GM13976 (cell line): ENCODE data around the gene DDA1.

Source experiments
- DNase-seq: peaks from one replicate; pipeline ENCODE4 v3.0.0; 2012; ENCODE audit warnings: low spot score
- in situ Hi-C: fragments of 300-500 bp; cut with MboI; formaldehyde crosslinking; loops from one replicate; pipeline ENCODE4 v1.12.0; 2022; ENCODE audit warnings: low sequenced_read_pairs, mixed read lengths, inconsistent platforms; ENCODE audit not compliant: unreplicated experiment
- TF ChIP-seq, protein P1 (sequence below): IDR thresholded peaks from 2 replicates; pipeline ENCODE4 v1.5.1; 2012; ENCODE audit warnings: borderline replicate concordance, mild to moderate bottlenecking; ENCODE audit not compliant: insufficient read depth; ENCODE audit errors: extremely low read depth, missing control alignments, control extremely low read depth

Gene DDA1

DNA sequence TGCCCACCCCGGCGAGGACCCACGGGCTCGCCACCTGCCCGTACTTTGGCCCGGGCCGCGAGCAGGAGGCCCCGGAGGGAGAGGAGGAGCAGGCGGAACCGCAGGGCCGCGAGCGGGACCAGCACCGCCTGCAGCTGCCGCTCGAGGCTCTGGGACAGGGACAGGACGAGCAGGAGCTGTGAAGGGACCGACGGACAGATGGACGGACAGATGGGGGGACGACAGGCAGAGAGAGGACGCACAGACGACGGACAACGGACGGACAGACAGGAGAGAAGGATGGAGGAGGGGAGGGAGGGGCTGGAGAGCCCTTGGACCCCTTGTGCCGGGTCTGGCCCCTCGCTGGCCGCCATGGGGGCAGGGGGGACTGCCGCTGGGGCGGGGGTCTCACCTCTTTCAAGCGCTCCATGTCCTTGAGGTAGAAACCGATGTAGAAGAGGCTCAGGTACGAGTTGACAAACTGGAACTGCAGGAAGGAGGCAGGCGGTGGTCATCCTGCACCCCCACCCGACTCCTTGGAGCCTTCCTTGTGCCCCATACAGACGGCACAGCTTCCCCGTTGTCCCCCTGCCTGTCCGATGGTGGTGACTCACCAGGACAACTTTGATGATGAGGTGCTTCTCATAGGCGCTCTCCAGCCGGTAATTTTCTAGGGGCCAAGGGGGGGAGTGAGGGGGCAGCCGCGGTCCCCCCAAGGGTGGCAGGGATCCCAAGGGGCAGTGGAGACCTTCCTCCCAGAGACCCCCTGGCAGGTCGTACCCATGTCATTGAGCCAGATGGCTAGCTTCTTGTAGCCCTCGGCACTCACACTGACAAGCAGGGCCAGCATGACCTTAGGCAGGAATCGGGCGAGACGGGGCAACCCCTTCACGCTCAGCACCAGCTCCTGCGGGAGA lies 20.3 kb downstream of the DDA1 start:
- no peak for DNase-seq
- TF ChIP-seq, protein P1, sequence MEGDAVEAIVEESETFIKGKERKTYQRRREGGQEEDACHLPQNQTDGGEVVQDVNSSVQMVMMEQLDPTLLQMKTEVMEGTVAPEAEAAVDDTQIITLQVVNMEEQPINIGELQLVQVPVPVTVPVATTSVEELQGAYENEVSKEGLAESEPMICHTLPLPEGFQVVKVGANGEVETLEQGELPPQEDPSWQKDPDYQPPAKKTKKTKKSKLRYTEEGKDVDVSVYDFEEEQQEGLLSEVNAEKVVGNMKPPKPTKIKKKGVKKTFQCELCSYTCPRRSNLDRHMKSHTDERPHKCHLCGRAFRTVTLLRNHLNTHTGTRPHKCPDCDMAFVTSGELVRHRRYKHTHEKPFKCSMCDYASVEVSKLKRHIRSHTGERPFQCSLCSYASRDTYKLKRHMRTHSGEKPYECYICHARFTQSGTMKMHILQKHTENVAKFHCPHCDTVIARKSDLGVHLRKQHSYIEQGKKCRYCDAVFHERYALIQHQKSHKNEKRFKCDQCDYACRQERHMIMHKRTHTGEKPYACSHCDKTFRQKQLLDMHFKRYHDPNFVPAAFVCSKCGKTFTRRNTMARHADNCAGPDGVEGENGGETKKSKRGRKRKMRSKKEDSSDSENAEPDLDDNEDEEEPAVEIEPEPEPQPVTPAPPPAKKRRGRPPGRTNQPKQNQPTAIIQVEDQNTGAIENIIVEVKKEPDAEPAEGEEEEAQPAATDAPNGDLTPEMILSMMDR, result no peak
- in situ Hi-C loops, result no loop called here

GRCh38 chr19:17330262-17331044 lies 21.1 kb downstream of the DDA1 start:
- DNase-seq, result no peak
- TF ChIP-seq, protein P1, result no peak
- in situ Hi-C loops, result no loop called here

- TF ChIP-seq, protein P1, result no peak
- in situ Hi-C loops, result no loop called here
Measured at GRCh38 chr19:17331045-17331558, 21.7 kb downstream of the DDA1 start.

GRCh38 chr19:17332360-17332676 lies 23.0 kb downstream of the DDA1 start:
- in situ Hi-C loops, result no loop called here

More at GRCh38 chr19:17331045-17331558, 21.7 kb downstream of the DDA1 start:
- no peak for DNase-seq

GRCh38 chr19:17332677-17333581 lies 23.6 kb downstream of the DDA1 start:
- no peak for DNase-seq
- TF ChIP-seq, protein P1, result no peak

More at GRCh38 chr19:17332360-17332676, 23.0 kb downstream of the DDA1 start:
- no peak for DNase-seq
- TF ChIP-seq, protein P1, result no peak

More at GRCh38 chr19:17332677-17333581, 23.6 kb downstream of the DDA1 start:
- in situ Hi-C loops, result no loop called here
